ENCODE results near the gene NKD2.

- TF ChIP-seq, protein P1, sequence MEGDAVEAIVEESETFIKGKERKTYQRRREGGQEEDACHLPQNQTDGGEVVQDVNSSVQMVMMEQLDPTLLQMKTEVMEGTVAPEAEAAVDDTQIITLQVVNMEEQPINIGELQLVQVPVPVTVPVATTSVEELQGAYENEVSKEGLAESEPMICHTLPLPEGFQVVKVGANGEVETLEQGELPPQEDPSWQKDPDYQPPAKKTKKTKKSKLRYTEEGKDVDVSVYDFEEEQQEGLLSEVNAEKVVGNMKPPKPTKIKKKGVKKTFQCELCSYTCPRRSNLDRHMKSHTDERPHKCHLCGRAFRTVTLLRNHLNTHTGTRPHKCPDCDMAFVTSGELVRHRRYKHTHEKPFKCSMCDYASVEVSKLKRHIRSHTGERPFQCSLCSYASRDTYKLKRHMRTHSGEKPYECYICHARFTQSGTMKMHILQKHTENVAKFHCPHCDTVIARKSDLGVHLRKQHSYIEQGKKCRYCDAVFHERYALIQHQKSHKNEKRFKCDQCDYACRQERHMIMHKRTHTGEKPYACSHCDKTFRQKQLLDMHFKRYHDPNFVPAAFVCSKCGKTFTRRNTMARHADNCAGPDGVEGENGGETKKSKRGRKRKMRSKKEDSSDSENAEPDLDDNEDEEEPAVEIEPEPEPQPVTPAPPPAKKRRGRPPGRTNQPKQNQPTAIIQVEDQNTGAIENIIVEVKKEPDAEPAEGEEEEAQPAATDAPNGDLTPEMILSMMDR (IDR thresholded peaks at IDR 0.05; ENCODE audit: low read length): no peak
- no peak for TF ChIP-seq EZH2 (optimal IDR thresholded peaks at IDR 0.05; ENCODE audit: low read depth, low read length)
Observed at GRCh38 chr5:1011741-1012312, 3.2 kb downstream of the NKD2 start.

Data from MM.1S (cell line).